Measurements from ENCODE around the gene LRRTM4.
"Not testable (repeated sequence)": the region's sequence is repeated elsewhere in the genome, so short reads cannot be mapped to it uniquely, and the experiment has no call there.

Gene LRRTM4

DNA sequence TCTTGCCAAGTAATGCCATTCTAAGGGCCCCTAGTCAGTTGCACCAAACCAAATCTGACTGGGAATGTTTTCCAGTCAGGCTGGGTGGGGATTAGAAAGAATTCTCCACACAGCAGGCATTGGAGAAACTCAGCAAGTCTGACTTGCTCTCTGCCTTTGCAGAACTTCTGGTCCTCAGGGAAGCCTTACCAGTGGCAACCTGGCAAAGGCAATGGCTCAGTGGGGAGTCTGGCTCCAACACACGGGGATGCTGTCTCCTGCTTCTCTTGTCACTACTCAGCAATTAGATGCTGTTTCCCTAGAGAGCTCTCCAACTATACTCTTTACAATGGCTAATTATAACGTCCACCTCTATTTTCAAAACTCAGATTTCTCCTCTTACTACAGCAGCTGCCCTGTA lies 810.7 kb downstream of the LRRTM4 start:
- no peak for DNase-seq

- no peak for DNase-seq
Measured at GRCh38 chr2:76700894-76701293, 821.3 kb downstream of the LRRTM4 start.

GRCh38 chr2:76697998-76698713 lies 824.0 kb downstream of the LRRTM4 start:
- not testable (repeated sequence) for DNase-seq
